WI38 (cell line): Measurements from ENCODE around the gene TTC39C.

Experiments
- H3K4me3 ChIP-seq: 2 replicates; pipeline ENCODE4 v1.5.1; 2011; ENCODE audit warnings: low read depth, mild to moderate bottlenecking, control low read depth, low read length
- CTCF ChIP-seq: IDR thresholded peaks from 2 replicates; pipeline ENCODE4 v1.5.1; 2012; ENCODE audit warnings: low read depth, mild to moderate bottlenecking, control low read depth, low read length

The TTC39C gene

GRCh38 chr18:24033641-24034412 lies 19.3 kb downstream of the TTC39C start:
- no peak overlapping the region for H3K4me3 ChIP-seq
- no peak for TF ChIP-seq CTCF

GRCh38 chr18:24035316-24035715 lies 20.8 kb downstream of the TTC39C start:
- H3K4me3 ChIP-seq, result no peak overlapping the region
- TF ChIP-seq CTCF, result no peak

- no peak for TF ChIP-seq CTCF
- H3K4me3 ChIP-seq, result no peak overlapping the region
Observed at GRCh38 chr18:24039671-24040070, 25.1 kb downstream of the TTC39C start.

- TF ChIP-seq CTCF, result no peak
- no peak overlapping the region for H3K4me3 ChIP-seq
Observed at GRCh38 chr18:24041691-24042090, 27.1 kb downstream of the TTC39C start.

- H3K4me3 ChIP-seq, result no peak overlapping the region
- TF ChIP-seq CTCF, result no peak
Observed at GRCh38 chr18:24043403-24043802, 28.8 kb downstream of the TTC39C start.

DNA sequence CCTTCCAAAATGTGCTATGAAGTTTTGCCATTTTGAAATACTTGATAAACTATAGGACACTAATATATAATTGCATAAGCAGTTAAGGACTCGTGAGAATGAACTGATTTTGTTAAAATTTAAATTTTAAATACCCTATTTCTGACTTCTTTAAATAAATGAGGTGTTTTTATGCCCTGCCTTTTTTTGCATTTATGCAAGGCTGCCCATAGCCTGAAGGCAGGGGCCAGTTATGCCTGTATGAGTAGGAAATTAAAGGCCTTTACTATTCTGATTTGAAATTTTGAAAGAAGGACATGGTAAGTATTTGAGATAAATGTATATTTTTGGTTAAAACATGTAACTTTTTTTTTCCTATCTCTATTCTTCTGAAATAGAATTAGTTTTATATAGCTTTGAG lies 33.7 kb downstream of the TTC39C start:
- H3K4me3 ChIP-seq, result no peak overlapping the region
- no peak for TF ChIP-seq CTCF

DNA sequence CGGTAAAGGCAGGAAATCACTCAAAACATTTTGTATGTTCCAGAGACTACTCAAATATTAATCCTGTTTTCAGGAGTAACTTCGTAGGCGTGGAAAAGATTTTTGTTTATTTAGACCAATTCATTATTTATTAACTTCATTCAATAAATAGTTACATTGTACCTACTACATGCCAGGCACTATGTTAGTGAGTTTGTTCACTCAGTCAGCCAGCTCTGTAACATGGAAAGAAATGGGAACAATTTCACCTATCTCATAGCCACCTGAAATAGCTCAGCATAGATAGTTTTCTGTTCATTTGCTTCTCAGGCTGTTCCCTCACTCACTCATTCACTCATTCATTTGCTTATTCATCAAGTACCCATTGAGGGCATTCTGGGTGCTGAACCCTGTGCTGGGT lies 34.6 kb downstream of the TTC39C start:
- TF ChIP-seq CTCF, result no peak
- no peak overlapping the region for H3K4me3 ChIP-seq
